Measurements from ENCODE around the gene ZNF329. TPM values are rescaled to one million over a fixed set of nuclear protein-coding genes. Genes with fewer than 3 reads are reported as not detected.

ZNF329 gene
- total RNA-seq, 1 donor from 2014 or later = 42.4 TPM

GRCh38 chr19:58123354-58123753, 27.2 kb downstream of the ZNF329 start:
- DNase-seq (ENCODE audit: low spot score in 2 of 2) (no peak), FAIRE-seq (no peak)

- no peak for FAIRE-seq
- no peak for DNase-seq (ENCODE audit: low spot score in 2 of 2)
Measured at GRCh38 chr19:58118979-58119733, 31.4 kb downstream of the ZNF329 start.

- DNase-seq (ENCODE audit: low spot score in 2 of 2) = no peak
- FAIRE-seq = no peak
Measured at GRCh38 chr19:58117841-58118575, 32.6 kb downstream of the ZNF329 start.

- DNase-seq (ENCODE audit: low spot score in 2 of 2) = no peak
- FAIRE-seq = no peak
Measured at GRCh38 chr19:58108546-58108817, 42.1 kb downstream of the ZNF329 start.

- no peak for FAIRE-seq
- no peak for DNase-seq (ENCODE audit: low spot score in 2 of 2)
Measured at GRCh38 chr19:58107778-58108545, 42.6 kb downstream of the ZNF329 start.

GRCh38 chr19:58098682-58098998, 51.9 kb downstream of the ZNF329 start:
- FAIRE-seq = no peak
- no peak for DNase-seq (ENCODE audit: low spot score in 2 of 2)

- FAIRE-seq = peak; percentile 90
- peak; percentile 99 to 100 for DNase-seq (ENCODE audit: low spot score in 2 of 2)
Measured at GRCh38 chr19:58097781-58098681, 52.6 kb downstream of the ZNF329 start, which contains the start of gene ZSCAN18. TSS of gene ZSCAN18 (minus strand) at chr19:58098231. CDS start at chr19:58090267, 7,964 bp downstream.

- FAIRE-seq = no peak
- no peak for DNase-seq (ENCODE audit: low spot score in 2 of 2)
Measured at GRCh38 chr19:58097349-58097748, 53.2 kb downstream of the ZNF329 start.

- DNase-seq (ENCODE audit: low spot score in 2 of 2) (no peak), FAIRE-seq (no peak)
Measured at GRCh38 chr19:58096884-58097283, 53.7 kb downstream of the ZNF329 start.

GRCh38 chr19:58095328-58095727, 55.3 kb downstream of the ZNF329 start:
- DNase-seq (ENCODE audit: low spot score in 2 of 2) (no peak), FAIRE-seq (no peak)

GRCh38 chr19:58093071-58093470, 57.5 kb downstream of the ZNF329 start:
- DNase-seq (ENCODE audit: low spot score in 2 of 2) (no peak), FAIRE-seq (no peak)

GRCh38 chr19:58091251-58091995, 59.2 kb downstream of the ZNF329 start:
- DNase-seq (ENCODE audit: low spot score in 2 of 2) = no peak
- FAIRE-seq = no peak

- DNase-seq (ENCODE audit: low spot score in 2 of 2) (no peak), FAIRE-seq (no peak)
Measured at GRCh38 chr19:58089846-58090245, 60.7 kb downstream of the ZNF329 start.

- FAIRE-seq = no peak
- DNase-seq (ENCODE audit: low spot score in 2 of 2) = no peak
Measured at GRCh38 chr19:58088521-58089052, 62.0 kb downstream of the ZNF329 start.

GRCh38 chr19:58086825-58087710, 63.5 kb downstream of the ZNF329 start:
- DNase-seq (ENCODE audit: low spot score in 2 of 2) = no peak
- no peak for FAIRE-seq

- FAIRE-seq (no peak), DNase-seq (ENCODE audit: low spot score in 2 of 2) (no peak)
Measured at GRCh38 chr19:58085348-58085875, 65.2 kb downstream of the ZNF329 start.

GRCh38 chr19:58084596-58085347, 65.8 kb downstream of the ZNF329 start:
- FAIRE-seq (no peak), DNase-seq (ENCODE audit: low spot score in 2 of 2) (peak in 1 of 2 donors; percentile 31)
